Activated B cell treated with CpG ODN at 0.5 μM for 24 hours (primary cell): ENCODE data around the gene HHAT. TPM values are rescaled to one million over a fixed set of nuclear protein-coding genes. Genes with fewer than 3 reads are reported as not detected.

Source experiments
- ATAC-seq: fragments of 200-7000 bp; cut with Tn5 transposase; one replicate; pipeline ENCODE4 v1.10.0; 2021; ENCODE audit warnings: low read depth, mild to moderate bottlenecking, moderate library complexity
- CTCF ChIA-PET: fragments of 350-600 bp; sonication (Branson Sonifier 250); formaldehyde crosslinking; loops from one replicate; lab custom pipeline; 2021; ENCODE audit warnings: antibody characterized with exemption; lab: Charles Lee
- POLR2A ChIA-PET: fragments of 350-600 bp; sonication (Branson Sonifier 250); formaldehyde crosslinking; loops from one replicate; lab custom pipeline; 2021; ENCODE audit warnings: antibody characterized with exemption; lab: Charles Lee
- DNase-seq: peaks from one replicate; pipeline ENCODE4 v3.0.0; 2022
- H3K27ac Mint-ChIP-seq: one replicate; pipeline ENCODE4 v1.8.0; 2020; ENCODE audit warnings: mixed read lengths
- H3K27me3 Mint-ChIP-seq: one replicate; pipeline ENCODE4 v1.8.0; 2021; ENCODE audit warnings: mixed read lengths
- H3K36me3 Mint-ChIP-seq: one replicate; pipeline ENCODE4 v1.8.0; 2021; ENCODE audit warnings: low read depth, mixed read lengths
- H3K4me1 Mint-ChIP-seq: one replicate; pipeline ENCODE4 v1.8.0; 2021; ENCODE audit warnings: mixed read lengths
- H3K4me3 Mint-ChIP-seq: one replicate; pipeline ENCODE4 v1.8.0; 2020; ENCODE audit warnings: mild to moderate bottlenecking, mixed read lengths
- H3K9me3 Mint-ChIP-seq: one replicate; pipeline ENCODE4 v1.8.0; 2020; ENCODE audit warnings: mixed read lengths
- CTCF ChIP-seq: fragments of 200-600 bp; IDR thresholded peaks from one replicate; pipeline ENCODE4 v1.8.0; 2022; ENCODE audit warnings: antibody characterized with exemption, mild to moderate bottlenecking
- intact Hi-C: fragments of 100-400 bp; cut with micrococcal nuclease; formaldehyde crosslinking; loops from one replicate; pipeline ENCODE4 v1.15.1; 2024
- total RNA-seq: library from RNA; stranded (reverse); gene quantifications from 2 replicates; pipeline ENCODE4 v1.2.3, GENCODE V29; 2022

The HHAT gene
- total RNA-seq, 1 donor from 2014 or later = 8.5 TPM

- H3K4me3 Mint-ChIP-seq = no peak overlapping the region
- H3K9me3 Mint-ChIP-seq = no peaks in the 10 kb centered on the region
- H3K4me1 Mint-ChIP-seq = peaks cover 5% of the 10 kb centered on the region
- TF ChIP-seq CTCF = no peak
- no peaks in the 10 kb centered on the region for H3K36me3 Mint-ChIP-seq
- intact Hi-C loops = no loop called here
- ATAC-seq (no peak), DNase-seq (no peak)
- H3K27me3 Mint-ChIP-seq = peaks cover 38% of the 10 kb centered on the region
- CTCF ChIA-PET = interaction anchor here (1.1 to 1.6 kb wide), 2 partner anchors 11 to 17 kb away, joined by 3 to 5 read pairs; no protein-coding TSS in a partner anchor
- H3K27ac Mint-ChIP-seq = no peak overlapping the region
- POLR2A ChIA-PET = no interaction called here
Measured at GRCh38 chr1:210291786-210292230, 36.9 kb upstream of the HHAT start.

- ChIA-PET POLR2A (interaction anchor here (0.5 kb wide), 1 partner anchor 105 kb away, joined by 3 read pairs; no protein-coding TSS in a partner anchor), CTCF (interaction anchor here (0.6 to 1.6 kb wide), 3 partner anchors 11 to 108 kb away, joined by 3 to 5 read pairs (median 3); no protein-coding TSS in a partner anchor)
- TF ChIP-seq CTCF = no peak
- Mint-ChIP-seq H3K4me3 (peak overlapping the region; percentile 58), H3K4me1 (peaks cover 5% of the 10 kb centered on the region), H3K27ac (no peak overlapping the region), H3K36me3 (no peaks in the 10 kb centered on the region), H3K27me3 (peaks cover 39% of the 10 kb centered on the region), H3K9me3 (no peaks in the 10 kb centered on the region)
- intact Hi-C loops = no loop called here
- ATAC-seq = peak; percentile 57
- no peak for DNase-seq
Measured at GRCh38 chr1:210292231-210292871, 36.4 kb upstream of the HHAT start.

- Mint-ChIP-seq H3K4me1 (peaks cover 5% of the 10 kb centered on the region), H3K27me3 (peaks cover 41% of the 10 kb centered on the region), H3K4me3 (peak overlapping the region; percentile 58), H3K36me3 (no peaks in the 10 kb centered on the region), H3K27ac (no peak overlapping the region), H3K9me3 (no peaks in the 10 kb centered on the region)
- CTCF ChIA-PET = interaction anchor here (0.6 to 1.1 kb wide), 2 partner anchors 15 to 107 kb away, joined by 3 read pairs; no protein-coding TSS in a partner anchor
- DNase-seq (no peak), ATAC-seq (no peak)
- intact Hi-C loops = no loop called here
- POLR2A ChIA-PET = interaction anchor here (0.5 kb wide), 1 partner anchor 104 kb away, joined by 3 read pairs; no protein-coding TSS in a partner anchor
- no peak for TF ChIP-seq CTCF
Measured at GRCh38 chr1:210293171-210293607, 35.5 kb upstream of the HHAT start.

- Mint-ChIP-seq H3K36me3 (no peaks in the 10 kb centered on the region), H3K4me3 (no peak overlapping the region), H3K4me1 (peaks cover 5% of the 10 kb centered on the region), H3K27me3 (peaks cover 32% of the 10 kb centered on the region), H3K27ac (no peak overlapping the region), H3K9me3 (no peaks in the 10 kb centered on the region)
- ChIA-PET CTCF (no interaction called here), POLR2A (no interaction called here)
- ATAC-seq = no peak
- no peak for DNase-seq
- intact Hi-C loops = no loop called here
- no peak for TF ChIP-seq CTCF
Measured at GRCh38 chr1:210294999-210295745, 33.5 kb upstream of the HHAT start.

- Mint-ChIP-seq H3K4me3 (no peak overlapping the region), H3K27me3 (peaks cover 21% of the 10 kb centered on the region), H3K27ac (no peak overlapping the region), H3K4me1 (peaks cover 5% of the 10 kb centered on the region), H3K9me3 (no peaks in the 10 kb centered on the region), H3K36me3 (no peaks in the 10 kb centered on the region)
- POLR2A ChIA-PET = no interaction called here
- ATAC-seq (no peak), DNase-seq (no peak)
- CTCF ChIA-PET = no interaction called here
- intact Hi-C loops = no loop called here
- TF ChIP-seq CTCF = no peak
Measured at GRCh38 chr1:210296682-210297081, 32.0 kb upstream of the HHAT start.
